Mucosa of descending colon (tissue), 3 donors: Measurements from ENCODE around the gene AP2A2. TPM values are rescaled to one million over a fixed set of nuclear protein-coding genes. Genes with fewer than 3 reads are reported as not detected.
A peak's percentile ranks its signal among the peaks of the same experiment; 100 is the strongest.
"Not testable (repeated sequence)": the region's sequence is repeated elsewhere in the genome, so short reads cannot be mapped to it uniquely, and the experiment has no call there.

Source experiments
- ATAC-seq: fragments of 200-7000 bp; cut with Tn5 transposase; one replicate; pipeline ENCODE4 v1.9.1; 2020; ENCODE audit warnings: mild to moderate bottlenecking, moderate library complexity
- DNase-seq, 3 donors: peaks; one replicate each; pipeline ENCODE4 v3.0.0-alpha.2; 2020
- H3K36me3 ChIP-seq: fragments of 200-600 bp; one replicate; pipeline ENCODE4 v1.8.0; 2021; ENCODE audit warnings: low read depth, mild to moderate bottlenecking
- H3K4me1 ChIP-seq: fragments of 200-600 bp; one replicate; pipeline ENCODE4 v1.8.0; 2021; ENCODE audit warnings: low read depth, mild to moderate bottlenecking
- H3K4me3 ChIP-seq: fragments of 200-600 bp; one replicate; pipeline ENCODE4 v1.8.0; 2021; ENCODE audit warnings: mild to moderate bottlenecking
- H3K9me3 ChIP-seq: fragments of 200-600 bp; one replicate; pipeline ENCODE4 v1.8.0; 2021; ENCODE audit warnings: mild to moderate bottlenecking
- intact Hi-C, 2 donors: fragments of 100-400 bp; cut with DNase I in 1 of 2; cut with micrococcal nuclease in 1 of 2; formaldehyde crosslinking; loops; one replicate each; pipeline versions ENCODE4 v1.11.0 to v1.11.1; 2022; cut with DNase I, micrococcal nuclease
- total RNA-seq, 3 donors: library from RNA; stranded (reverse); fragmentation: NEBNext Ultra II Directional in 2 of 3; extraction: Animal tissue kit (Norgen Biotek cat#: 25700) in 2 of 3; gene quantifications; one replicate each; pipeline versions ENCODE4 v1.2.1 to v1.2.4, GENCODE V29; 2021 to 2023
- TF ChIP-seq, protein P1 (sequence below): fragments of 200-600 bp; IDR thresholded peaks from one replicate; pipeline ENCODE4 v1.8.0; 2022; ENCODE audit warnings: antibody characterized with exemption, mild to moderate bottlenecking
- donor health status: DM: no; HTN: no; CAD: no; lungs with moderate emphysema.
- donor health status: DM: no; HTN: no; CAD: no.
- donor health status: DM: no; HTN: yes; CAD: no.

AP2A2 gene
- total RNA-seq, 3 donors from 2014 or later: 68.8 to 105 (median 99.5) TPM

GRCh38 chr11:1013631-1013935 lies 87.9 kb downstream of the AP2A2 start:
- no peaks in the 10 kb centered on the region for H3K9me3 ChIP-seq
- DNase-seq (no peak), ATAC-seq (no peak)
- no peaks in the 10 kb centered on the region for H3K4me1 ChIP-seq
- H3K36me3 ChIP-seq: peaks cover 5% of the 10 kb centered on the region
- intact Hi-C loops: no loop called here
- TF ChIP-seq, protein P1, sequence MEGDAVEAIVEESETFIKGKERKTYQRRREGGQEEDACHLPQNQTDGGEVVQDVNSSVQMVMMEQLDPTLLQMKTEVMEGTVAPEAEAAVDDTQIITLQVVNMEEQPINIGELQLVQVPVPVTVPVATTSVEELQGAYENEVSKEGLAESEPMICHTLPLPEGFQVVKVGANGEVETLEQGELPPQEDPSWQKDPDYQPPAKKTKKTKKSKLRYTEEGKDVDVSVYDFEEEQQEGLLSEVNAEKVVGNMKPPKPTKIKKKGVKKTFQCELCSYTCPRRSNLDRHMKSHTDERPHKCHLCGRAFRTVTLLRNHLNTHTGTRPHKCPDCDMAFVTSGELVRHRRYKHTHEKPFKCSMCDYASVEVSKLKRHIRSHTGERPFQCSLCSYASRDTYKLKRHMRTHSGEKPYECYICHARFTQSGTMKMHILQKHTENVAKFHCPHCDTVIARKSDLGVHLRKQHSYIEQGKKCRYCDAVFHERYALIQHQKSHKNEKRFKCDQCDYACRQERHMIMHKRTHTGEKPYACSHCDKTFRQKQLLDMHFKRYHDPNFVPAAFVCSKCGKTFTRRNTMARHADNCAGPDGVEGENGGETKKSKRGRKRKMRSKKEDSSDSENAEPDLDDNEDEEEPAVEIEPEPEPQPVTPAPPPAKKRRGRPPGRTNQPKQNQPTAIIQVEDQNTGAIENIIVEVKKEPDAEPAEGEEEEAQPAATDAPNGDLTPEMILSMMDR: no peak
- no peak overlapping the region for H3K4me3 ChIP-seq

GRCh38 chr11:1014276-1014675 lies 88.6 kb downstream of the AP2A2 start:
- H3K36me3 ChIP-seq: peaks cover 5% of the 10 kb centered on the region
- DNase-seq (no peak), ATAC-seq (no peak)
- intact Hi-C loops: no loop called here
- no peaks in the 10 kb centered on the region for H3K9me3 ChIP-seq
- TF ChIP-seq, protein P1: no peak
- H3K4me1 ChIP-seq: no peaks in the 10 kb centered on the region
- H3K4me3 ChIP-seq: no peak overlapping the region

- H3K4me3 ChIP-seq: no peak overlapping the region
- no peaks in the 10 kb centered on the region for H3K4me1 ChIP-seq
- DNase-seq: no peak
- TF ChIP-seq, protein P1: no peak
- no peaks in the 10 kb centered on the region for H3K9me3 ChIP-seq
- H3K36me3 ChIP-seq: peaks cover 5% of the 10 kb centered on the region
- intact Hi-C loops: no loop called here
- no peak for ATAC-seq
Observed at GRCh38 chr11:1015064-1015463, 89.4 kb downstream of the AP2A2 start.

GRCh38 chr11:1015826-1016545 lies 90.3 kb downstream of the AP2A2 start:
- no peaks in the 10 kb centered on the region for H3K9me3 ChIP-seq
- H3K4me1 ChIP-seq: no peaks in the 10 kb centered on the region
- intact Hi-C loops: no loop called here
- no peak for DNase-seq
- ATAC-seq: no peak
- H3K36me3 ChIP-seq: peaks cover under 1% of the 10 kb centered on the region
- TF ChIP-seq, protein P1: no peak
- no peak overlapping the region for H3K4me3 ChIP-seq

GRCh38 chr11:1016610-1017126 lies 91.0 kb downstream of the AP2A2 start:
- ATAC-seq: peak; percentile 6
- intact Hi-C loops, H3K9me3 ChIP-seq, H3K4me3 ChIP-seq, H3K4me1 ChIP-seq, DNase-seq, H3K36me3 ChIP-seq: not testable (repeated sequence)

DNA sequence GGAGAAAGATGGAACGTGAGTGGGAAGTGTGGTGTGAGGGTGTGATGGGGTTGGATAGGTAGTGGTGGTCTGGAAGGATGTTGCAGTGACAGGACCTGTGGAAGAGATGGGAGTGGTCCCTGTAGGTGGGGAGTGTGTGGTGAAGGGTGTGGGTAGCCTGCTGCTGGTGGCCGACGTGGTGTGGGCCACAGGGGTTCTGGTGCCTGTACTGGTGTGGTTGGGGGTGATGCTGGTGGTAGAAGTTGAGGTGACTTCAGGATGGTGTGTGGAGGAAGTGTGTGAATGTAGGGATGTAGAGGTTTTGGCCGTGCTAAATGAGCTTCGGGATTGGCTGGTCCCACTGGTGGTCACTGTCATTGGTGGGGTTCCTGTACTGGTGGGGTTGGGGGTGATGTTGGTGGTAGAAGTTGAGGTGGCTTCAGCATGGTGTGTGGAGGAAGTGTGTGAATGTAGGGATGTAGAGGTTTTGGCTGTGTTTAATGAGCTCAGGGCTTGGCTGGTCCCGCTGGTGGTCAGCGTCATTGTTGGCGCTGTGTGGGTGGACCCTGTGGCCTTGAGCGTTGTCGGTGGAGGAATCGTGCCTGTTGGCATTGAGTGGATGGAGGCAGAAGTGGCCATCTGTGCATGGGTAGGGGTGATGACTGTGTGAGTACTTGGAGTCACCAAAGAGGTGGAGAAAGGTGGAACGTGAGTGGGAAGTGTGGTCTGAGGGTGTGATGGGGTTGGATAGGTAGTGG lies 91.8 kb downstream of the AP2A2 start:
- no peak for DNase-seq
- TF ChIP-seq, protein P1: no peak
- Histone ChIP-seq H3K36me3 (no peaks in the 10 kb centered on the region), H3K9me3 (no peaks in the 10 kb centered on the region), H3K4me3 (no peak overlapping the region), H3K4me1 (no peaks in the 10 kb centered on the region)
- intact Hi-C loops: no loop called here
- peak; percentile 5 for ATAC-seq
